Left lobe of liver (tissue), 2 donors: ENCODE measurements around the gene DLD. TPM values are rescaled to one million over a fixed set of nuclear protein-coding genes. Genes with fewer than 3 reads are reported as not detected.
A peak's percentile ranks its signal among the peaks of the same experiment; 100 is the strongest.
"Not testable (repeated sequence)": the region's sequence is repeated elsewhere in the genome, so short reads cannot be mapped to it uniquely, and the experiment has no call there.

Experiments
- ATAC-seq: fragments of 200-7000 bp; cut with Tn5 transposase; one replicate; pipeline ENCODE4 v1.9.1; 2020; ENCODE audit warnings: mild to moderate bottlenecking, moderate library complexity
- DNase-seq: peaks from one replicate; pipeline ENCODE4 v3.0.0-alpha.2; 2020; ENCODE audit warnings: low spot score
- total RNA-seq: library from RNA; stranded (reverse); gene quantifications from one replicate; pipeline ENCODE4 v1.2.1, GENCODE V29; 2021
- donor health status: DM: no; HTN: no; CAD: no; lungs with moderate emphysema.
- donor health status: DM: no; HTN: yes; CAD: no.

DLD gene
- total RNA-seq, 1 donor from 2014 or later, result 63.0 TPM

GRCh38 chr7:107943018-107943417 is 52.0 kb downstream of the DLD start:
- no peak for ATAC-seq
- no peak for DNase-seq

- DNase-seq, result no peak
- ATAC-seq, result no peak
Measured at GRCh38 chr7:107944411-107945169, 53.6 kb downstream of the DLD start.

GRCh38 chr7:107945332-107945731 is 54.3 kb downstream of the DLD start:
- no peak for DNase-seq
- ATAC-seq, result no peak

GRCh38 chr7:107946451-107946850 is 55.5 kb downstream of the DLD start:
- DNase-seq, result no peak
- ATAC-seq, result no peak

- no peak for DNase-seq
- no peak for ATAC-seq
Measured at GRCh38 chr7:107946881-107947280, 55.9 kb downstream of the DLD start.

- DNase-seq (no peak), ATAC-seq (peak; percentile 75)
Measured at GRCh38 chr7:107948645-107949442, 57.9 kb downstream of the DLD start.

GRCh38 chr7:107949443-107949935 is 58.5 kb downstream of the DLD start:
- ATAC-seq, result no peak
- no peak for DNase-seq

GRCh38 chr7:107951172-107951787 is 60.3 kb downstream of the DLD start:
- DNase-seq, result peak; percentile 57
- ATAC-seq, result peak; percentile 62

- peak; percentile 24 for ATAC-seq
- DNase-seq, result no peak
Measured at GRCh38 chr7:107951896-107952295, 60.9 kb downstream of the DLD start.

GRCh38 chr7:107953265-107953923 is 62.4 kb downstream of the DLD start:
- no peak for ATAC-seq
- no peak for DNase-seq

- peak; percentile 76 for ATAC-seq
Measured at GRCh38 chr7:107953924-107954303, 62.9 kb downstream of the DLD start.

GRCh38 chr7:107955394-107955793 is 64.4 kb downstream of the DLD start:
- DNase-seq, result no peak
- ATAC-seq, result no peak

More at GRCh38 chr7:107953924-107954303, 62.9 kb downstream of the DLD start:
- peak; percentile 55 for DNase-seq

- ATAC-seq, DNase-seq: not testable (repeated sequence)
Measured at GRCh38 chr7:107956950-107957349, 66.0 kb downstream of the DLD start.

GRCh38 chr7:107957436-107957835 is 66.5 kb downstream of the DLD start:
- no peak for ATAC-seq
- DNase-seq, result no peak

- ATAC-seq (peak; percentile 71), DNase-seq (no peak)
Measured at GRCh38 chr7:107958764-107959526, 68.0 kb downstream of the DLD start.

GRCh38 chr7:107959527-107959898 is 68.5 kb downstream of the DLD start:
- ATAC-seq (no peak), DNase-seq (no peak)

- ATAC-seq (no peak), DNase-seq (no peak)
Measured at GRCh38 chr7:107960272-107960671, 69.3 kb downstream of the DLD start.

GRCh38 chr7:107961405-107961804 is 70.4 kb downstream of the DLD start:
- DNase-seq, result peak; percentile 63
- peak; percentile 55 for ATAC-seq

GRCh38 chr7:107962817-107963216 is 71.8 kb downstream of the DLD start:
- no peak for DNase-seq
- no peak for ATAC-seq

GRCh38 chr7:107964510-107964909 is 73.5 kb downstream of the DLD start:
- DNase-seq (no peak), ATAC-seq (no peak)
